SKM-1 (cell line): ENCODE measurements around the gene DCP1B.

Source experiments
- DNase-seq: peaks from one replicate; lab custom pipeline; 2025; ENCODE audit not compliant: unreplicated experiment; lab: John Stamatoyannopoulos, UW

Gene DCP1B

GRCh38 chr12:1906579-1906978, 97.7 kb downstream of the DCP1B start:
- no peak for DNase-seq

DNA sequence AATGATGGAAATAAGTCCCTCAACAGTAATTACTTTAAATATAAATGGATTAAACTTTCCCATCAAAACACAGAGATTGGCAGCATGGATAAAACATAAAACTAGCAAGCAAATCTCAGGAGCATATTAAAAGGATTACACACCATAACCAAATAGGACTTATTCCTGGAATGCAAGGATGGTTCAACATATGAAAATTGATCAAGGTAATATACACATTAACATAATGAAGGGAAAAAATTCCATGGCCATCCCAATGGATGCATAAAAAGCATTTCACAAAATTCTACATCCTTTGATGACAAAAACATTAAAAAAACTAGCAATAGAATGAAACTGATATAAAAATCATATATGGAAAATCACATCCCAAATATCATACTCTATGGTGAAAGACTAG, 99.4 kb downstream of the DCP1B start:
- no peak for DNase-seq

- no peak for DNase-seq
Observed at GRCh38 chr12:1896964-1897363, 107.3 kb downstream of the DCP1B start.
